Smooth muscle cell (in vitro differentiated cells): ENCODE measurements around the gene CIAO3. TPM values are rescaled to one million over a fixed set of nuclear protein-coding genes. Genes with fewer than 3 reads are reported as not detected.

Source experiments
- DNase-seq: peaks from one replicate; lab custom pipeline; 2025; ENCODE audit not compliant: unreplicated experiment; lab: John Stamatoyannopoulos, UW
- H2AFZ ChIP-seq: fragments of 200-600 bp; sonication (generic); 2 replicates; pipeline ENCODE4 v1.6.0; 2016; ENCODE audit warnings: antibody characterized with exemption, low read depth, mild to moderate bottlenecking
- H3F3A ChIP-seq: fragments of 200-600 bp; sonication (generic); 2 replicates; pipeline ENCODE4 v1.6.0; 2017; ENCODE audit warnings: antibody characterized with exemption, low read depth
- H3K27ac ChIP-seq: fragments of 200-600 bp; sonication (generic); 2 replicates; pipeline ENCODE4 v1.5.1; 2016; ENCODE audit warnings: low read depth, mild to moderate bottlenecking
- H3K27me3 ChIP-seq: fragments of 200-600 bp; sonication (generic); 2 replicates; pipeline ENCODE4 v1.6.1; 2016; ENCODE audit warnings: low read depth, mild to moderate bottlenecking
- H3K36me3 ChIP-seq: fragments of 200-600 bp; sonication (generic); 2 replicates; pipeline ENCODE4 v1.5.1; 2016; ENCODE audit warnings: low read depth
- H3K4me1 ChIP-seq: fragments of 200-600 bp; sonication (generic); 2 replicates; pipeline ENCODE4 v1.5.1; 2016; ENCODE audit warnings: low read depth
- H3K4me2 ChIP-seq: fragments of 200-600 bp; sonication (generic); 2 replicates; pipeline ENCODE4 v1.6.0; 2016; ENCODE audit warnings: mild to moderate bottlenecking
- H3K4me3 ChIP-seq: fragments of 200-600 bp; sonication (generic); 2 replicates; pipeline ENCODE4 v1.5.1; 2016; ENCODE audit warnings: mild to moderate bottlenecking
- H3K79me2 ChIP-seq: fragments of 200-600 bp; sonication (generic); 2 replicates; pipeline ENCODE4 v1.6.0; 2016; ENCODE audit warnings: low read depth, mild to moderate bottlenecking
- H3K9ac ChIP-seq: fragments of 200-600 bp; sonication (generic); 2 replicates; pipeline ENCODE4 v1.6.0; 2016; ENCODE audit warnings: low read depth
- H3K9me3 ChIP-seq: fragments of 200-600 bp; sonication (generic); replicated peaks from 2 replicates; pipeline ENCODE4 v1.5.1; 2016; ENCODE audit warnings: low read depth
- H4K20me1 ChIP-seq: fragments of 200-600 bp; sonication (generic); 2 replicates; pipeline ENCODE4 v1.6.0; 2016; ENCODE audit warnings: low read depth
- WGBS: methylation state at CpG from one replicate; pipeline ENCODE4 v1.1.7; 2016; ENCODE audit warnings: low lambda C conversion rate; 5-methylcytosine and 5-hydroxymethylcytosine counted together
- polyA plus RNA-seq: library from polyadenylated mRNA; unstranded; fragments of >200 nt; fragmentation: Nextera tagmentation; extraction: Ambion mirVana; gene quantifications from 2 replicates; pipeline ENCODE4 v1.2.1, GENCODE V29; 2016
- total RNA-seq: library from RNA; depleted of rRNA; stranded (reverse); fragments of >200 nt; gene quantifications from 2 replicates; pipeline ENCODE4 v1.2.3, GENCODE V29; 2014
- TF ChIP-seq, protein P1 (sequence below): fragments of 200-600 bp; sonication (generic); IDR thresholded peaks from 2 replicates; pipeline ENCODE4 v1.5.1; 2017; ENCODE audit warnings: borderline replicate concordance, mild to moderate bottlenecking, antibody characterized with exemption; ENCODE audit not compliant: insufficient read depth, poor library complexity, severe bottlenecking

CIAO3 gene
- total and polyA plus RNA-seq, 2 experiments from 2014 or later: 19.7 to 39.6 TPM

DNA sequence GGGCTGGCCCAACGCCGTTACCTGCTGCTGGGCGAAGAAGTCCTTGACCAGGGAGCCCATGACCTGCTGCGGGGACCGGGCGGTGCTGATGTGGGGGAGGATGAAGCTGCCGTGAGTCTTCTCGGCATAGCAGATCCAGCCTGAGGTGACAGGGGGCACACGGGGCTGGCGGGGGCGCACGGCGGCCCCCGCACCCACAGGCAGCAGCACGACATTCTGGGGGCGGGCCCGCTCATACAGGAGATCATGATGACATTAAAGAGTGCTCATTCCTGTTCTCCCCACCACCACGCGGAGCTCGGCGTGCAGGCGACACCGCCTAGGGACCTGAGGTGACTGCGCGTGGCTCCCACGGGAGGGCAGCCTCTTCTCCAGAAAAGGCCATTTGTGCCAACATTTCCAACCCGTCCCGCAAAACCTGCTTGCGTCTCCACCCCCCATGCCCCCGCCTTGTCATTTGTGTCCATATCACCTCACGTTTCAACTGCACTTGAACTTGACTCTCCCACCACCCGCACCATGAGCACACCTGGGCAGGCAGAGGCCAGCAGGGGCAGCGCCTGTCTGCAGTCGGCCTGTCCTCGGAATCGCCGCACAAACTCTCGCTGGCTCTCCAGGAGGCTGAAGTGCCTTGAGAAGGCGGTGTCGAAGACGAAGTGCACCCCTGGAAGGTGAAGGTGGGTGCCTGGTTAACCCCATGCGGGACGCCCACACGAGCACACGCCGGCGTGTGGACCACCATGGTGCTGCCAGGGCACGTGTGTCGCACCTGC, 6.4 kb downstream of the CIAO3 start:
- 94% methylated on average over 46 of the region's 49 CpGs for WGBS
- Histone ChIP-seq H3K36me3 (no peaks in the 10 kb centered on the region), H4K20me1 (no peaks in the 10 kb centered on the region), H2AFZ (no peak overlapping the region), H3F3A (no peaks in the 10 kb centered on the region), H3K9ac (no peak overlapping the region), H3K4me2 (no peak overlapping the region), H3K27ac (no peak overlapping the region), H3K9me3 (no peaks in the 10 kb centered on the region), H3K4me1 (no peaks in the 10 kb centered on the region), H3K27me3 (no peaks in the 10 kb centered on the region), H3K4me3 (no peak overlapping the region), H3K79me2 (no peaks in the 10 kb centered on the region)
- no peak for DNase-seq
- TF ChIP-seq, protein P1, sequence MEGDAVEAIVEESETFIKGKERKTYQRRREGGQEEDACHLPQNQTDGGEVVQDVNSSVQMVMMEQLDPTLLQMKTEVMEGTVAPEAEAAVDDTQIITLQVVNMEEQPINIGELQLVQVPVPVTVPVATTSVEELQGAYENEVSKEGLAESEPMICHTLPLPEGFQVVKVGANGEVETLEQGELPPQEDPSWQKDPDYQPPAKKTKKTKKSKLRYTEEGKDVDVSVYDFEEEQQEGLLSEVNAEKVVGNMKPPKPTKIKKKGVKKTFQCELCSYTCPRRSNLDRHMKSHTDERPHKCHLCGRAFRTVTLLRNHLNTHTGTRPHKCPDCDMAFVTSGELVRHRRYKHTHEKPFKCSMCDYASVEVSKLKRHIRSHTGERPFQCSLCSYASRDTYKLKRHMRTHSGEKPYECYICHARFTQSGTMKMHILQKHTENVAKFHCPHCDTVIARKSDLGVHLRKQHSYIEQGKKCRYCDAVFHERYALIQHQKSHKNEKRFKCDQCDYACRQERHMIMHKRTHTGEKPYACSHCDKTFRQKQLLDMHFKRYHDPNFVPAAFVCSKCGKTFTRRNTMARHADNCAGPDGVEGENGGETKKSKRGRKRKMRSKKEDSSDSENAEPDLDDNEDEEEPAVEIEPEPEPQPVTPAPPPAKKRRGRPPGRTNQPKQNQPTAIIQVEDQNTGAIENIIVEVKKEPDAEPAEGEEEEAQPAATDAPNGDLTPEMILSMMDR: no peak

- no peaks in the 10 kb centered on the region for H3K36me3 ChIP-seq
- 91% methylated on average over 34 of the region's 34 CpGs for WGBS
- DNase-seq: no peak
- no peaks in the 10 kb centered on the region for H3K79me2 ChIP-seq
- no peaks in the 10 kb centered on the region for H3F3A ChIP-seq
- H3K27ac ChIP-seq: no peak overlapping the region
- TF ChIP-seq, protein P1: peak; percentile 29
- H3K4me2 ChIP-seq: no peak overlapping the region
- H3K9ac ChIP-seq: no peak overlapping the region
- H3K27me3 ChIP-seq: no peaks in the 10 kb centered on the region
- H3K9me3 ChIP-seq: no peaks in the 10 kb centered on the region
- no peaks in the 10 kb centered on the region for H4K20me1 ChIP-seq
- no peak overlapping the region for H2AFZ ChIP-seq
- peaks cover 1% of the 10 kb centered on the region for H3K4me1 ChIP-seq
- H3K4me3 ChIP-seq: no peak overlapping the region
These were observed 7.2 kb downstream of the CIAO3 start for GRCh38 chr16:733382-734207.

DNA sequence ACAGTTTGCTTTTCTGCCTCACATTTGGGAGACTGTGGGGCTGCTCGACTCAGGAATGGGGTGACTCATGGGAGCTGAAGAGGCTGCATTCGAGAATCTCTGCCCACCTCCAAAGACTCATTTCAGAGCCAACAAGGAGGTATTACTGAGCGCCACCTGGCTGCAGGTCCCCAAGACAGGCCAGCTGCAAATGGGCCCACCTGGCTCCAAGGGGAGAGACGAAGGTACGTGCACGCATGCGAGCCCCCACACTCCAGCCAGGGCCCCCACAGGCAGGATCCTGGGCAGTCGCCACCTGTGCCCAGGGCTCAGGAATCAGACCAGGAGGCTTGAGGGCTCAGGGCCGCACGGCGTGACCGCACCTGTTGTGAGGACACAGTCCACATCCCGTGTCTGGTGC, 7.9 kb downstream of the CIAO3 start:
- H3K9ac ChIP-seq: no peak overlapping the region
- no peaks in the 10 kb centered on the region for H3K79me2 ChIP-seq
- no peak for DNase-seq
- H3K9me3 ChIP-seq: no peaks in the 10 kb centered on the region
- no peak overlapping the region for H3K4me2 ChIP-seq
- no peaks in the 10 kb centered on the region for H3K36me3 ChIP-seq
- no peak overlapping the region for H3K27ac ChIP-seq
- TF ChIP-seq, protein P1: no peak
- H2AFZ ChIP-seq: no peak overlapping the region
- H3F3A ChIP-seq: no peaks in the 10 kb centered on the region
- no peak overlapping the region for H3K4me3 ChIP-seq
- H3K27me3 ChIP-seq: no peaks in the 10 kb centered on the region
- H4K20me1 ChIP-seq: no peaks in the 10 kb centered on the region
- 95% methylated on average over 13 of the region's 13 CpGs for WGBS
- peaks cover 4% of the 10 kb centered on the region for H3K4me1 ChIP-seq
